LoVo (cell line): ENCODE measurements around the gene ZFHX3.
A peak's percentile ranks its signal among the peaks of the same experiment; 100 is the strongest.

Source experiments
- DNase-seq: peaks from one replicate; pipeline ENCODE4 v3.0.0-alpha.2; 2016; ENCODE audit warnings: low spot score

Gene ZFHX3

DNA sequence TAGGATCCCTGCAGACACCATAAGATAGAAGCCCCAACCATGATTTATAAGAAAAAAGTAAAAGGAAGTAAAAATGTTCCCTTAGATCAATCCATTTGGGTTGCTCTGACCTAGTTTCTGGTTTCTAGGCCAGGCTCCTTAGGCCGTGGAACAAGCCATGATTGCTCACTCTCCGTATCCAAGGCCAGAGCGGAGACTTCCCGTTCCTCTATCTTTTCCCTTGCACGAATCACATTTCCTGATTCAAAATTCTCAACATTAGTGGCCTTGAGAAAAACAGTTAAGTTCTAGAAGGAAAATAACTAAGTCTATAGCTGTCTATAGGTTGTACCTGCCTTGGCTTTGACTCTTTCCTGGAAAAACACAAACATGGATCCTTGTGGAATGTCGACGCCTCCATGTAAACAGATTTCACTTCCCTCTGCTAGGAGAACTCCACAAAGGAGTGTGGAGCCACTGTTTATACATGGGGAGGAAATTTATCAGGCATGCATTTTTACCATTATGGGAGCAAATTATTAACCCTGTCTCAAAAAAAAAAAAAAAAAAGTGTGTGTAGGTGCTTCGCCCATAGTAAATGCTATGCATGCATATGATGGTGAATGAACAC lies 149.6 kb downstream of the ZFHX3 start:
- DNase-seq = no peak

GRCh38 chr16:72897707-72898106 lies 150.2 kb downstream of the ZFHX3 start:
- DNase-seq = no peak

GRCh38 chr16:72896485-72897118 lies 151.3 kb downstream of the ZFHX3 start:
- no peak for DNase-seq

DNA sequence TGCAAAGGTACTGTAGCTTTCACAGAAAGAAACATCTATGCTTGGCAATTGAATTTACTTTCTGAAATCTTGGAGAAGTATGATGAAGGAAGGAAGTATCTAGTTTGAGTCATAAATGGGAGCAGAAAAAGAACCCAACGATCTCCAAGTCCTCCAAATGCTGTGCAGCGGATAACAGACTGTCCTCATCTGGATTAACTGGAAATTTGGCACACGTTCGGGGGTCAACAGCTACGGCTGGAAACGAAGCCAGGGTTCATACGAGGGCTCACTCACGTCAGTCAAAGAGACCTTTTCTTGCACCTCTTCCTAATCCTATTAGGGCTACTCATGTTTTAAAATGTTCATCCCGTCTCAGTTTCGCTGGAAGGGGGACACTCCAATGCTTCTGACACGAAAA lies 152.0 kb downstream of the ZFHX3 start:
- no peak for DNase-seq

GRCh38 chr16:72894293-72895151 lies 153.4 kb downstream of the ZFHX3 start:
- DNase-seq = no peak

DNA sequence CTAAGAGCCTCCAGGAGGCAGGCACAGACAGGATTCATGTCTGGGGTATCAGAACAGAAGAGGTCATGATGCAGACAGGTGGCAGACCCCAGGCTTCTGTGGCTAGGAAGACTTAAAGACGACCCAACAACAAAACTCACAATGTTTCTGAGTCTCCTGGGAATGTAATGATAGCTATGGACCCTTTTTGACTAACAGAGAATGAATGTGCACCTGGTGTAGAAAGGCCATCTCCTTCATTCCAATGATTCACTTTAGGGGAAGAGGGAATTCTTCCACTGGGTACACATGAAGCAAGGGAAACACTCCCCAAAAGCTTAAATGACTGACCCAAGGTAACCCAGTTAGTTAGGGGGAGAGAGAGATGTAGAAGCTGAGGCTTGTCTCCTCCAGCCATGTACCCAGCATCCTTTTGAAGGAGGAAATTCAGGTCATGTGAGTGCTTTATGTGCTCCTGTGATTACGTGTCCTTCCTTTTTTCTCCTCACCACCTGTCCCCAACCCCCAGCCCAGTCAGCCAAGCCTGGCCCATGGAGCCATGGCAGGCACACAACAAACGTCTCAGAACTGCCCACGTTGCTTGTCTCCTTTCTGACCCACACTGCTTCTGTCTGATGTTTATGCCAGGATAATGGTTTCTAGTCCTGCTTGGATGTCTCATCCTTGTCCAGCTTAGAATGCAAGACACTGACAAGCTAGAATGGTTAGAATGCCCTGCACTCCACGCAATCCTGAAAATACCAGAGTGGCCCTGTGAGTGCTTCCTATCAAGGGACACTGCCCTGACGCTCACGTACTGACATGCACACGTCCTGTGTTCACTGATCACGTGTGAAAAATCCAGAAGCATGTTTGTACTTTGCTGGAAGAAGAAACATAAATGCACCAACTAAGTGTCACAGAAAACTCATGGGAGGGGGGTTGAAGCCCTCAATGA lies 156.4 kb downstream of the ZFHX3 start:
- DNase-seq = no peak

GRCh38 chr16:72890587-72890986 lies 157.3 kb downstream of the ZFHX3 start:
- DNase-seq = no peak

DNA sequence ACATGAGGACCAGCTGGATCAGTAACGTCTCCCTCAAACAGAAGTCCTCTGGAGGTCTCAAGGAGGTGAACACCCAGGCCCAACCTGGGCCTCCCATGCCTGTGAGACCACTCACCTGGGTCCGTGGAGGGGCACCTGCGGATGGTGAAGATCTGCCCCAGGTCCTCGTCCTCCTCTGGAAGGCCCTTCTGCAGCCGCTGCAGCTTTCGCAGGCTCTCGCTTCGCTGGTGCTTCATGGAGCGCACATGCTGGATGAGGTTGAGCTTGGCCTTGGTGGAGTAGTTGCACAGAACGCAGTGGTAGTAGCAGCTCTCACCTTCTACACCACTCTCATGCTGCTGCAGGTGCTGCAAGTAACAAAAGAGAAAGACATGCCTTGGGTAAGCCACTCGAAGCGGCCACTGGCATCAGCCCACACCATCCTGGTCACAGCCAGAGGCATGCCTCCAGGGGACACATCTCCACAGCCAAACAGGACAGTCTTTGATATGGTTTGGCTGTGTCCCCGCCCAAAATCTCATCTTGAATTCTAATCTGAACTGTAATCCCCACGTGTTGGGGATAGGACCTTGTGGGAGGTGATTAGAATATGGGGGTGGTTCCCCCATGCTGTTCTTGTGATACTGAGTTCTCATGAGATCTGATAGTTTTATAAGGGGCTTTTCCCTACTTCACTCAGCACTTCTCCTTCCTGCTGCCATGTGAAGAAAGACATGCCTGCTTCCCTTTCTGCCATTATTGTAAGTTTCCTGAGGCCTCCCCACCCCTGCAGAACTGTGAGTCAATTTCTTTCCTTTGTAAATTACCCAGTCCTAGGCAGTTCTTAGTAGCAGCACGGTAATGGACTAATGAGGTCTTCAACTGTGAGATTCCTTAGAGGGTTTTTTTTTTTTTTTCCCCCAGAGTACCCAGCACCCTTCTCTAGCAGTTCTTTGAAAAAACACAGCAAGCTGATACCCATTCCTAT lies 158.0 kb downstream of the ZFHX3 start:
- DNase-seq = no peak

GRCh38 chr16:72887537-72887936 lies 160.4 kb downstream of the ZFHX3 start:
- DNase-seq = no peak

DNA sequence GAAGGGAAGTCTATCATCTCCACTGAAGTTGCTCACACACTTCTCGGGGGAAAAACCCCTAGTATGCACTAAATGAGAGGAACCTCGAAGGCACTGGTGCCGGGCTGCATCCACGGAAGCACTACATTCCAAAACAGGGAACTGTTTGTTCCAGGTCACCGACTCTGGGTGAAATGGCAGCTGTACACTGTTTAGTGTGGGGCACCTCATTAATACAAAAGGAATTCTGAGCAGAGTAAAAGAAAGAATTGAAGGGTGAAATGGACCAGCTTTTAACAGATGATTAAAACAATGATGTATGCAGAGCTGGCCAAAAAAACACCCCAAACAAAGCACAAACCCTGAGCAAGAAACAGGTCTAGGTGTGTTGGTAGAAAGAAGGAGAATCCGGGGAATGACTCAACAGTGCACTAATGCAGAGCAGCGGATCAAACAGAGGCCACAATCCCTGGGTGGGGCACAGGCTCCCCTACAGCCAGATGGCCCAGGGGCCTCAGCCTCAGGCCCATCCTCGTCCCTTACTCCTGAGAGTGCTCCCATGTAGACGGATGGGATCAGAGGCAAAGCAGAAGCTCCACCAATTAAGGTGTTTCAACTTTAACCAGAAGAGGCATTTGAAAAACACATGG lies 161.5 kb downstream of the ZFHX3 start:
- DNase-seq = no peak

GRCh38 chr16:72884573-72884972 lies 163.4 kb downstream of the ZFHX3 start:
- DNase-seq = no peak

DNA sequence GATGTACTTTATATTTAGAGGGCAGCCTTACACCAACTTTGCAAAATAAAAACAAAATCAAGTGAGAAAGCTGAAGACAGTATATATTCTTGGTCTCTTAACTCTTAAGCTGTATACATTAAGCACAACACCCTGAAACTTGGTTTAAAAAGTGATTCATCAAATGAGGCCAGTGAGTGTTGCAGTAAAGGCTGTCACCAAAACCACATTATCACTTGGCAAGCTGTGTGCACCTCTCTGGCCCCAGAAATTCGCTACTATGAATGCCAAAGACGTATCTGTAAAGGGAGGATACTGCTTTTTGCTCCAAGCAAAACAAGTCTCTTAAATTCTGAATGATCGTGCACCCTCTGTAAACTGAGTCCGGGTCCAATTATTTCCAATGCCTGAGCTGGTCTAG lies 163.9 kb downstream of the ZFHX3 start:
- no peak for DNase-seq

GRCh38 chr16:72879846-72880245 lies 168.1 kb downstream of the ZFHX3 start:
- no peak for DNase-seq

DNA sequence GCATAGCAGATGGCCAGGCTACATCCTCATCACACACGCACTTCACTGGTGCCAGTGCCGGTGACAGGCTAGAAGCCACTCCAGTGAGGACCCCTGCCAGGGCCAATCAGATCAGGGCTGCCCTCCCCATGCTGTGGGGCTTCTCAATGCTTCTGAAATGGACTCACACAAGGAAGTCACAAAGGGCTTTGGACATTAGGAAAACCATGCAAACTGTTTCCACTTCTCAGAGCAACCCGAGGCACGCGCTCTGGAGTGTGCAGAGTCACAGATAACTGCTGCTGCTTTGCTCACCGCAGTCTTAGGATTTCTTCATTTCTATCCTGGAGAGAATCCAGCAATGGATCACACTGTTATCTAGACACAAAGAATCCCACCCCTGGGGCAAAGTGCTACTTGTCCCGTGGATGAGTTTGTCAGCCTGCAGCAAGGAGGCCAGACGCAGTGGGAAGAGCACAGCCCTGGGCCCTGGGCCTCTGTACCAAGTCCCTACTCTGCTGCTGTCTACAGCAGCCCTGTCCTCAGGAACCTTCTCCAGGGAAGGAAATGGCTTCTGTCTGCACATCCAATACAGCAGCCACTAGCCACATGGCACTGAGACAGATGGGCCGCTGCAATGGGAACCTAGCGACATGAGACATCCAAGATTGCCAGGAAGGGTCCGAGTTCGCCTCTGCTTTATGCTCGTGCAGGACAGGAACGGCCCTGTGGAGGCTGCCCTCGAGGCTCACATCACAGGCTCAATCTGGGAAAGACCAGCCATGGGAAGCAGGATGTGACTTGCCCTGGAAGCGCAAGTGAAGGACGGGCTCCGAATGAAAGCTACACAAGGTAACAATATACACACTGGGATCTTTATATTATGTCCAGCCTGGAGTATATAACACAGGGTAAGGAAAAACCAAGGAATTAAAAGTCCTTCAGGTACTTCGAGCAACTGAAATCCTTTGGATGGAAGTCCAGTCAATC lies 169.3 kb downstream of the ZFHX3 start:
- DNase-seq = no peak

- DNase-seq = peak; percentile 85
Observed at GRCh38 chr16:72877374-72878028, 170.4 kb downstream of the ZFHX3 start.

GRCh38 chr16:72876981-72877373 lies 171.0 kb downstream of the ZFHX3 start:
- DNase-seq = no peak

GRCh38 chr16:72876221-72876620 lies 171.7 kb downstream of the ZFHX3 start:
- no peak for DNase-seq

GRCh38 chr16:72875291-72876031 lies 172.5 kb downstream of the ZFHX3 start:
- peak; percentile 59 for DNase-seq
